ENCODE measurements around the gene COL15A1.
"Not testable (repeated sequence)": the region's sequence is repeated elsewhere in the genome, so short reads cannot be mapped to it uniquely, and the experiment has no call there.

The COL15A1 gene

GRCh38 chr9:99093492-99093791, 149.7 kb downstream of the COL15A1 start:
- in situ Hi-C loops (cut with HindIII; ENCODE audit: low sequenced_read_pairs) = no loop called here
- H3K4me3 ChIP-seq (ENCODE audit: low read depth, low read length) = no peak overlapping the region
- DNase-seq (ENCODE audit: low read depth, low spot score) = no peak
- TF ChIP-seq CTCF (IDR thresholded peaks at IDR 0.05; ENCODE audit: low read depth, low read length) = no peak

GRCh38 chr9:99095565-99095964, 151.9 kb downstream of the COL15A1 start:
- no peak for TF ChIP-seq CTCF (IDR thresholded peaks at IDR 0.05; ENCODE audit: low read depth, low read length)
- DNase-seq (ENCODE audit: low read depth, low spot score) = no peak

GRCh38 chr9:99096409-99096808, 152.7 kb downstream of the COL15A1 start:
- DNase-seq (ENCODE audit: low read depth, low spot score) = no peak
- no peak overlapping the region for H3K4me3 ChIP-seq (ENCODE audit: low read depth, low read length)
- TF ChIP-seq CTCF (IDR thresholded peaks at IDR 0.05; ENCODE audit: low read depth, low read length) = no peak
- in situ Hi-C loops (cut with HindIII; ENCODE audit: low sequenced_read_pairs) = no loop called here

More at GRCh38 chr9:99095565-99095964, 151.9 kb downstream of the COL15A1 start:
- no peak overlapping the region for H3K4me3 ChIP-seq (ENCODE audit: low read depth, low read length)
- in situ Hi-C loops (cut with HindIII; ENCODE audit: low sequenced_read_pairs) = no loop called here

- DNase-seq (ENCODE audit: low read depth, low spot score); H3K4me3 ChIP-seq (ENCODE audit: low read depth, low read length); in situ Hi-C loops (cut with HindIII; ENCODE audit: low sequenced_read_pairs): not testable (repeated sequence)
These were observed 156.3 kb downstream of the COL15A1 start for GRCh38 chr9:99099806-99100585.

- no peak for TF ChIP-seq CTCF (IDR thresholded peaks at IDR 0.05; ENCODE audit: low read depth, low read length)
- no peak overlapping the region for H3K4me3 ChIP-seq (ENCODE audit: low read depth, low read length)
- in situ Hi-C loops (cut with HindIII; ENCODE audit: low sequenced_read_pairs) = no loop called here
- no peak for DNase-seq (ENCODE audit: low read depth, low spot score)
These were observed 157.6 kb downstream of the COL15A1 start for GRCh38 chr9:99101271-99101670.

GRCh38 chr9:99101812-99102211, 158.1 kb downstream of the COL15A1 start:
- H3K4me3 ChIP-seq (ENCODE audit: low read depth, low read length) = no peak overlapping the region
- TF ChIP-seq CTCF (IDR thresholded peaks at IDR 0.05; ENCODE audit: low read depth, low read length) = no peak
- DNase-seq (ENCODE audit: low read depth, low spot score) = no peak
- in situ Hi-C loops (cut with HindIII; ENCODE audit: low sequenced_read_pairs) = no loop called here

- no peak overlapping the region for H3K4me3 ChIP-seq (ENCODE audit: low read depth, low read length)
- no peak for DNase-seq (ENCODE audit: low read depth, low spot score)
- no peak for TF ChIP-seq CTCF (IDR thresholded peaks at IDR 0.05; ENCODE audit: low read depth, low read length)
- in situ Hi-C loops (cut with HindIII; ENCODE audit: low sequenced_read_pairs) = no loop called here
These were observed 159.6 kb downstream of the COL15A1 start for GRCh38 chr9:99103054-99103895.
